Vagina (tissue), 2 donors: ENCODE data around the gene LGR4. TPM values are rescaled to one million over a fixed set of nuclear protein-coding genes. Genes with fewer than 3 reads are reported as not detected.
A peak's percentile ranks its signal among the peaks of the same experiment; 100 is the strongest.
"Not testable (repeated sequence)": the region's sequence is repeated elsewhere in the genome, so short reads cannot be mapped to it uniquely, and the experiment has no call there.

ENCODE experiments used
- DNase-seq, 2 donors: peaks; one replicate each; pipeline ENCODE4 v3.0.0-alpha.2; 2017; ENCODE audit errors: extremely low spot score in 2 of 2
- H3K27ac ChIP-seq: fragments of 200-600 bp; sonication (generic); one replicate; pipeline ENCODE4 v1.5.1; 2019
- H3K27me3 ChIP-seq: fragments of 200-600 bp; sonication (generic); one replicate; pipeline ENCODE4 v1.5.1; 2019
- H3K36me3 ChIP-seq, 2 donors: fragments of 200-600 bp; sonication (generic); one replicate each; pipeline ENCODE4 v1.5.1; 2017 to 2019
- H3K4me1 ChIP-seq: fragments of 200-600 bp; sonication (generic); one replicate; pipeline ENCODE4 v1.5.1; 2019
- H3K4me3 ChIP-seq, 2 donors: fragments of 200-600 bp; sonication (generic); 1 replicate in 1 of 2; 2 replicates in 1 of 2; pipeline ENCODE4 v1.5.1; 2016 to 2019
- H3K9me3 ChIP-seq: fragments of 200-600 bp; sonication (generic); one replicate; pipeline ENCODE4 v1.5.1; 2019
- POLR2A ChIP-seq, 2 donors: fragments of 450-650 bp; IDR thresholded peaks; one replicate each; pipeline ENCODE4 v1.6.1; 2017; ENCODE audit warnings: antibody characterized with exemption in 2 of 2, mild to moderate bottlenecking in 2 of 2, moderate library complexity in 2 of 2
- POLR2AphosphoS5 ChIP-seq, 2 donors: sonication (generic); formaldehyde crosslinking; IDR thresholded peaks; one replicate each; pipeline ENCODE4 v1.9.0; 2017; ENCODE audit warnings: antibody characterized with exemption in 2 of 2, mild to moderate bottlenecking in 2 of 2, low read depth in 1 of 2; ENCODE audit not compliant: insufficient read depth in 1 of 2
- intact Hi-C: fragments of 100-400 bp; cut with DNase I; formaldehyde crosslinking; loops from one replicate; pipeline ENCODE4 v1.15.1; 2023
- total RNA-seq: library from RNA; depleted of rRNA; stranded (reverse); fragments of >200 nt; gene quantifications from one replicate; pipeline ENCODE4 v1.2.3, GENCODE V29; 2016
- TF ChIP-seq, protein P1 (sequence below), 3 experiments: fragments of 450-650 bp in 2 of 3; fragments of 200-600 bp in 1 of 3; sonication (generic) in 1 of 3; IDR thresholded peaks; one replicate each; pipeline ENCODE4 v1.5.1; 2017 to 2019; ENCODE audit warnings: antibody characterized with exemption in 3 of 3, mild to moderate bottlenecking in 2 of 3, moderate library complexity in 2 of 3

Gene LGR4
- total RNA-seq, 1 donor from 2014 or later = 65.6 TPM

DNA sequence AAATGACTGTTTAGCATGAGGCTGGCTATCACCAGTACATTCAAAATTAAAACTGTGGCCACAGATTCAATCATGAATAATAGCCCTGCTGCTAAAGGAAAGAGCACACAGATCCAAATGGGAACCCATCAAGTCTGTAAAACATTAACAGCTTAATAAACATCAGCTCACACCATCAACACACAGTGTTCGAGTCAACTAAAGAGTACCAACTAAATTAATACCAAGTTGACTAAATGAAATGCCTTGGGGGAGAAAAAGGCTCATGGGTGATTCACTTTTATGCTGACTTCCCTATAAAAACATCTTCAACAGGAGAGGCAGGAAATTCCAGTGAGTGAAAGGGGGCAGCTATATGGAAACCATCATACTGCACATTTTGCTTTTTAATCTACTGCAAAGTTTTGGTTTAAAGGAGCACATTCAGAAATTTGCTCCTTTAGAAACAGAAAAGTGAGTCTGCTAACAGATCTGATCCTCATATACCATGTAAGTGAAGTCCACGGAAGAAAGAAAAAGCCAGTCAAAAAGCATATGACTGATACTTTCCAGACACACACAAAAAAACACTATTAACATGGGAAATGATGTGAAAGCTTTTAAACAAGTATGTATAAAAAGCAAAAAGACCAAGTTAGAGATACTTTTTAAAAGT is 16.3 kb downstream of the LGR4 start:
- Histone ChIP-seq H3K27me3 (no peaks in the 10 kb centered on the region), H3K36me3 (no peaks in the 10 kb centered on the region), H3K4me1 (peaks cover 43% of the 10 kb centered on the region), H3K4me3 (no peak overlapping the region), H3K9me3 (no peaks in the 10 kb centered on the region), H3K27ac (no peak overlapping the region)
- TF ChIP-seq POLR2AphosphoS5 (IDR thresholded peaks at IDR 0.05; ENCODE audit: insufficient read depth in 1 of 2, low read depth in 1 of 2) = peak in 1 of 2 donors; percentile 36
- TF ChIP-seq, protein P1, sequence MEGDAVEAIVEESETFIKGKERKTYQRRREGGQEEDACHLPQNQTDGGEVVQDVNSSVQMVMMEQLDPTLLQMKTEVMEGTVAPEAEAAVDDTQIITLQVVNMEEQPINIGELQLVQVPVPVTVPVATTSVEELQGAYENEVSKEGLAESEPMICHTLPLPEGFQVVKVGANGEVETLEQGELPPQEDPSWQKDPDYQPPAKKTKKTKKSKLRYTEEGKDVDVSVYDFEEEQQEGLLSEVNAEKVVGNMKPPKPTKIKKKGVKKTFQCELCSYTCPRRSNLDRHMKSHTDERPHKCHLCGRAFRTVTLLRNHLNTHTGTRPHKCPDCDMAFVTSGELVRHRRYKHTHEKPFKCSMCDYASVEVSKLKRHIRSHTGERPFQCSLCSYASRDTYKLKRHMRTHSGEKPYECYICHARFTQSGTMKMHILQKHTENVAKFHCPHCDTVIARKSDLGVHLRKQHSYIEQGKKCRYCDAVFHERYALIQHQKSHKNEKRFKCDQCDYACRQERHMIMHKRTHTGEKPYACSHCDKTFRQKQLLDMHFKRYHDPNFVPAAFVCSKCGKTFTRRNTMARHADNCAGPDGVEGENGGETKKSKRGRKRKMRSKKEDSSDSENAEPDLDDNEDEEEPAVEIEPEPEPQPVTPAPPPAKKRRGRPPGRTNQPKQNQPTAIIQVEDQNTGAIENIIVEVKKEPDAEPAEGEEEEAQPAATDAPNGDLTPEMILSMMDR (IDR thresholded peaks at IDR 0.05) = no peak
- no peak for DNase-seq
- intact Hi-C loops = no loop called here

DNA sequence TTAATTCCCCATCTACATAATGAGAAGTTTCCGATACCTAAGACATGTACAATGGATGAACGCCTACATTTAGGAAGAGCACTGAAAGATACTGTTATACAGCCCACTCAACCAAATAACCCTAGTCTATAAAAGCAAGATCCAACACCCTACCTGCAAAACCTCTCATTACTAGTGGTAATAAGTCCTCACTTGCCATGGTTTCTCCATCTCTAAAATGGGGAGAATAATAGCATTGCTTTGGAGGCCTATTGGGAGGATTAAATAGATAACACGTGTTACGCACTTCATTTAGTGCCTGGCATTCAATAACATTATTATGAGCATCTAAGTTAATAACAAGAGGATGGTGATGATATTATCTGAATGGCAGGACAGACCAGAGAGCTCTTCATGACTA is 16.9 kb downstream of the LGR4 start:
- TF ChIP-seq POLR2AphosphoS5 (IDR thresholded peaks at IDR 0.05; ENCODE audit: insufficient read depth in 1 of 2, low read depth in 1 of 2) (no peak), POLR2A (IDR thresholded peaks at IDR 0.05) (no peak)
- TF ChIP-seq, protein P1 (IDR thresholded peaks at IDR 0.05) = no peak
- no peak for DNase-seq
- H3K9me3 ChIP-seq = no peaks in the 10 kb centered on the region
- no peaks in the 10 kb centered on the region for H3K27me3 ChIP-seq
- H3K4me1 ChIP-seq = peaks cover 48% of the 10 kb centered on the region
- no peaks in the 10 kb centered on the region for H3K36me3 ChIP-seq
- H3K4me3 ChIP-seq = no peak overlapping the region
- intact Hi-C loops = no loop called here
- no peak overlapping the region for H3K27ac ChIP-seq

DNA sequence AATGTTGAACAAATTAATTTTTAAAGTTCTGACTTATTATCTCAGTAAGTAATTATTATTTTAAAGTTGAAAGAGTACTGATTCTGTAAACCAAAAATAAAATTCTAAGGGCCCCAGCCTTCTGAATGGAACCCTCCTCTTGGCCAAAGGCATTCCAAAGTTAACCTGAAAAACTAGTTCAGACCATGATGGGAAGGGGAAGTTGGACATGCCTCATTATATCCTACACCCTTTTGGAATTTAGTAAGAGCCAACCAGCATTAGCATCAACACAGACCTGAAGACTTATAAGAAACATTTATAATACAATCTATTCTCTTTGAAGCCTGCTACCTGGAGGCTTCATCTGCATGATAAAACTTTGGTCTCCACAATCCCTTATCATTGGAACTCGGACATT is 18.9 kb downstream of the LGR4 start:
- intact Hi-C loops = no loop called here
- no peak for TF ChIP-seq POLR2A (IDR thresholded peaks at IDR 0.05)
- TF ChIP-seq, protein P1 (IDR thresholded peaks at IDR 0.05) = no peak
- TF ChIP-seq POLR2AphosphoS5 (IDR thresholded peaks at IDR 0.05; ENCODE audit: insufficient read depth in 1 of 2, low read depth in 1 of 2) = no peak
- Histone ChIP-seq H3K36me3 (no peaks in the 10 kb centered on the region), H3K9me3 (no peaks in the 10 kb centered on the region), H3K27me3 (no peaks in the 10 kb centered on the region), H3K4me3 (no peak overlapping the region), H3K4me1 (peaks cover 46% of the 10 kb centered on the region), H3K27ac (no peak overlapping the region)
- DNase-seq = no peak

DNA sequence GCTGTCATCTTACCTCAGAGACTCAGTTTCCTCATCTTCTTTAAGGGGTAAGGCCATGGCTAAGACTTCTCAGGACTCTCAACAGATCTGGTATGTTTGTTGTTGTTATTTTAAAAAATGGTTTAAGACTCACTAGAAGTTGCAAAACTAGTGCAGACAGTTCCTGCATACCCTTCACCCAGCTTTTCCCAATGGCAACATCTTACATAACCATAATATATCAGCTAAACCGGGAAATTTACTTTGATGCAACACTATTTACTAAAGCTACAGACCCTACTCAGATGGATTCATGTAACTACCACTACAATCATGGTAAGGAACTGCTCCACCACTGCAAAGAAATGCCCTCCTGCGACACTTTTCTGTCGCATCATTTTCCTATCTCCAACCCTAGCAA is 20.4 kb downstream of the LGR4 start:
- Histone ChIP-seq H3K4me3 (no peak overlapping the region), H3K27me3 (no peaks in the 10 kb centered on the region), H3K36me3 (no peaks in the 10 kb centered on the region), H3K27ac (no peak overlapping the region), H3K4me1 (peaks cover 41% of the 10 kb centered on the region), H3K9me3 (no peaks in the 10 kb centered on the region)
- TF ChIP-seq, protein P1 (IDR thresholded peaks at IDR 0.05) = no peak
- TF ChIP-seq POLR2AphosphoS5 (IDR thresholded peaks at IDR 0.05; ENCODE audit: insufficient read depth in 1 of 2, low read depth in 1 of 2) (no peak), POLR2A (IDR thresholded peaks at IDR 0.05) (no peak)
- no peak for DNase-seq
- intact Hi-C loops = no loop called here

DNA sequence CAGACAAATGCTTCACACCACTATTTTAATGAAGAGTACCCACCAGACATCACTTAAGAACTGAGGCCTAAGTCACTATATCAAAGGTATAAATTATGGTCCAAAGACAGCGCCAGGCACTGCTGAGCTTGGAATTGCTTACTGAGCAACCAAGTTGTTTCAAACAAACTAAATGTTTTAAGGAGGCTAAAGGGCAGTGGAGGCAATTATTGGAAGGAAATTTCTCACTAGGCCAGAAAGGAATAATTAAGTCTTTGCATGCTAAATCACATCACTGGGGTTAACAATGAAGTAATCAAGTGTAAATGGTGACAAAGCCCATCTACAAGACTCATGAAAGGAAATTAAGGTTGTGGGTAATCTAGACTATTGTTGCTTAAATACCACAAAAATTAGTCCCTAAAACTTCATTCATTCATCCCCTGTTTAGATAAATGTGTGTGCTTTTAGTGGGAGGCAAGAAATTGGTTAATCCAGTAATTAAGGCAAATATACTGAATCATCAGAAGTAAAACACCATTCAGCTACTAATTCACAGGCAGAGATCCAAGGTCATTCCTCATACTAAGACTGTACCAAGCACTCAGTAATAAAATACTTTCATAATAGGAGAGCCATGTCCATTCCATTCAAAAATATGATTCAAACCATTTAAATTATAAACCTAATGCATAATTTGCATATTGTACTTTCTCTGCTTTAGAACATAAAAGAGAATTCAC is 21.2 kb downstream of the LGR4 start:
- intact Hi-C loops = no loop called here
- Histone ChIP-seq H3K27me3 (no peaks in the 10 kb centered on the region), H3K9me3 (no peaks in the 10 kb centered on the region), H3K36me3 (no peaks in the 10 kb centered on the region), H3K4me3 (no peak overlapping the region), H3K4me1 (peaks cover 34% of the 10 kb centered on the region), H3K27ac (no peak overlapping the region)
- DNase-seq = no peak
- TF ChIP-seq POLR2A (IDR thresholded peaks at IDR 0.05) = no peak

DNA sequence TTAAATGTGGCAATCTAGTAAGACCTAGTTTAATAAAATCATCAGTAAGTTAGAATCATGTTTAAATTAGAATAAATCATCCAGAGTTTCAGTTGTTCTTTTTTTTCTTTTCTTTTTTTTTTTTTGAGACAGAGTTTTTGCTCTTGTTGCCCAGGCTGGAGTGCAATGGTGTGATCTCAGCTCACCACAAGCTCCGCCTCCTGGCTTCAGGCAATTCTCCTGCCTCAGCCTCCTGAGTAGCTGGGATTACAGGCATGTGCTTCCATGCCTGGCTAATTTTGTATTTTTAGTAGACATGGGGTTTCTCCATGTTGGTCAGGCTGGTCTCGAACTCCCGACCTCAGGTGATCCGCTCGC is 24.4 kb downstream of the LGR4 start:
- DNase-seq, H3K4me3 ChIP-seq, intact Hi-C loops, H3K9me3 ChIP-seq, H3K36me3 ChIP-seq, H3K27ac ChIP-seq, H3K27me3 ChIP-seq: not testable (repeated sequence)
- peaks cover 29% of the 10 kb centered on the region for H3K4me1 ChIP-seq
